Measurements from ENCODE around the gene OR12D3.

DNA sequence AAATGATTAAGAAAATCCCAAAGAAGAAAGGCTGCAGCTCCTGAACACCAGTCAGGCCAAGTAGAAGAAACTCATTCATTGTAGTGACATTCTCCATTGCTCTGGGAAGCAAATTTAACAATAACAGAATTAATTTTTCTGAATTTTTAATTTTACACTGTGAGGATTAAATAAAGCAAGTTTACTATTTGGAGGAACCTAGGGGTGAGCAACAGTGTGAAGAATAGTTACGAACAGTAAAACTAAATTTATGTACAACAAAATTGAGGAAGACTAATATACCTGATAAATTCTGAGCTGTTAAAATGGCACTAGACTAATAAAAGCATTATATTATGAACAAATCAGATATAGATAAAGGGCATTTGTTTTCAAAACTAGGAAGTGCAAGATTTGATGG lies at the start of gene OR12D3:
- TF ChIP-seq, protein P1, sequence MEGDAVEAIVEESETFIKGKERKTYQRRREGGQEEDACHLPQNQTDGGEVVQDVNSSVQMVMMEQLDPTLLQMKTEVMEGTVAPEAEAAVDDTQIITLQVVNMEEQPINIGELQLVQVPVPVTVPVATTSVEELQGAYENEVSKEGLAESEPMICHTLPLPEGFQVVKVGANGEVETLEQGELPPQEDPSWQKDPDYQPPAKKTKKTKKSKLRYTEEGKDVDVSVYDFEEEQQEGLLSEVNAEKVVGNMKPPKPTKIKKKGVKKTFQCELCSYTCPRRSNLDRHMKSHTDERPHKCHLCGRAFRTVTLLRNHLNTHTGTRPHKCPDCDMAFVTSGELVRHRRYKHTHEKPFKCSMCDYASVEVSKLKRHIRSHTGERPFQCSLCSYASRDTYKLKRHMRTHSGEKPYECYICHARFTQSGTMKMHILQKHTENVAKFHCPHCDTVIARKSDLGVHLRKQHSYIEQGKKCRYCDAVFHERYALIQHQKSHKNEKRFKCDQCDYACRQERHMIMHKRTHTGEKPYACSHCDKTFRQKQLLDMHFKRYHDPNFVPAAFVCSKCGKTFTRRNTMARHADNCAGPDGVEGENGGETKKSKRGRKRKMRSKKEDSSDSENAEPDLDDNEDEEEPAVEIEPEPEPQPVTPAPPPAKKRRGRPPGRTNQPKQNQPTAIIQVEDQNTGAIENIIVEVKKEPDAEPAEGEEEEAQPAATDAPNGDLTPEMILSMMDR (conservative IDR thresholded peaks at IDR 0.05): no peak
- no peak for TF ChIP-seq ZFX (IDR thresholded peaks at IDR 0.05)
